Neural progenitor cell (in vitro differentiated cells): ENCODE results near the gene LBH.

Source experiments
- CTCF ChIP-seq: fragments of 200-600 bp; sonication (generic); IDR thresholded peaks from 2 replicates; pipeline ENCODE4 v1.5.1; 2017; ENCODE audit warnings: antibody characterized with exemption, mild to moderate bottlenecking
- EZH2 ChIP-seq: fragments of 200-600 bp; sonication (generic); IDR thresholded peaks from 2 replicates; pipeline ENCODE4 v1.6.1; 2017; ENCODE audit warnings: antibody characterized with exemption, mild to moderate bottlenecking, moderate library complexity
- EZH2phosphoT487 ChIP-seq: fragments of 200-600 bp; sonication (generic); IDR thresholded peaks from 2 replicates; pipeline ENCODE4 v1.6.1; 2017; ENCODE audit warnings: antibody characterized with exemption

- TF ChIP-seq EZH2 (no peak), CTCF (no peak), EZH2phosphoT487 (no peak)
Observed at GRCh38 chr2:30255026-30255425, 23.7 kb downstream of the LBH start.
